Measurements from ENCODE around the gene USP22. TPM values are rescaled to one million over a fixed set of nuclear protein-coding genes. Genes with fewer than 3 reads are reported as not detected.

Gene USP22
- total RNA-seq, 1 donor from 2014 or later: 147 TPM

- H3K4me1 Mint-ChIP-seq (ENCODE audit: low read depth): peaks cover 42% of the 10 kb centered on the region
- H3K36me3 Mint-ChIP-seq (ENCODE audit: low read depth): peaks cover 42% of the 10 kb centered on the region
- no peak for DNase-seq (ENCODE audit: low spot score)
- peak overlapping the region; percentile 81 for H3K27ac Mint-ChIP-seq
- H3K27me3 Mint-ChIP-seq (ENCODE audit: low read depth): no peaks in the 10 kb centered on the region
- H3K9me3 Mint-ChIP-seq: no peaks in the 10 kb centered on the region
- H3K4me3 Mint-ChIP-seq (ENCODE audit: low read depth): peak overlapping the region; percentile 100
- intact Hi-C loops (cut with micrococcal nuclease): no loop called here
These were observed 2.8 kb downstream of the USP22 start for GRCh38 chr17:21039839-21040575.

GRCh38 chr17:21037117-21037803 is 5.6 kb downstream of the USP22 start:
- intact Hi-C loops (cut with micrococcal nuclease): no loop called here
- peaks cover 51% of the 10 kb centered on the region for H3K4me1 Mint-ChIP-seq (ENCODE audit: low read depth)
- no peak overlapping the region for H3K4me3 Mint-ChIP-seq (ENCODE audit: low read depth)
- no peaks in the 10 kb centered on the region for H3K9me3 Mint-ChIP-seq
- H3K36me3 Mint-ChIP-seq (ENCODE audit: low read depth): peaks cover 56% of the 10 kb centered on the region
- H3K27ac Mint-ChIP-seq: no peak overlapping the region
- no peak for DNase-seq (ENCODE audit: low spot score)
- no peaks in the 10 kb centered on the region for H3K27me3 Mint-ChIP-seq (ENCODE audit: low read depth)

GRCh38 chr17:21036361-21036881 is 6.4 kb downstream of the USP22 start:
- peaks cover 56% of the 10 kb centered on the region for H3K4me1 Mint-ChIP-seq (ENCODE audit: low read depth)
- peak overlapping the region; percentile 56 for H3K27ac Mint-ChIP-seq
- DNase-seq (ENCODE audit: low spot score): no peak
- no peaks in the 10 kb centered on the region for H3K27me3 Mint-ChIP-seq (ENCODE audit: low read depth)
- peaks cover 53% of the 10 kb centered on the region for H3K36me3 Mint-ChIP-seq (ENCODE audit: low read depth)
- peak overlapping the region; percentile 38 for H3K4me3 Mint-ChIP-seq (ENCODE audit: low read depth)
- no peaks in the 10 kb centered on the region for H3K9me3 Mint-ChIP-seq
- intact Hi-C loops (cut with micrococcal nuclease): no loop called here

DNA sequence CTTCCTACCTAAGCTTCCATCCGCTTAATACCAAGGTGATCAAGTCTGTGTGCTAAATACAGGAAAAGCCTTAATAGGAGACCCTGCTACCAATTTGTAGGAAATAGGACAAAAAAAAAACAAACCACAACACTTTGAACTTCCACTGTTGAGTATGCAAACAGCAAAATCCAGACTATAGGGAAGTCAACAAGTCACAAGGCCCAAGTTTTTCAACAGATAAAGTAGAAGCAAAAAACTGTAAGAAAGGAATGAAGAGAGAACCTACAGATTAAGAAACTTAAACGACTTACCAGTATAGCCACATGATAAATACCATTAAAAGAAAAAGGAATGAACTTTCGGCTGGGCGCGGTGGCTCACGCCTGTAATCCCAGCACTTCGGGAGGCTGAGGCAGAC is 7.4 kb downstream of the USP22 start:
- Mint-ChIP-seq H3K36me3 (ENCODE audit: low read depth) (peaks cover 48% of the 10 kb centered on the region), H3K27ac (peak overlapping the region; percentile 91), H3K4me1 (ENCODE audit: low read depth) (peaks cover 59% of the 10 kb centered on the region), H3K27me3 (ENCODE audit: low read depth) (no peaks in the 10 kb centered on the region), H3K9me3 (no peaks in the 10 kb centered on the region), H3K4me3 (ENCODE audit: low read depth) (peak overlapping the region; percentile 83)
- no peak for DNase-seq (ENCODE audit: low spot score)
- intact Hi-C loops (cut with micrococcal nuclease): no loop called here

DNA sequence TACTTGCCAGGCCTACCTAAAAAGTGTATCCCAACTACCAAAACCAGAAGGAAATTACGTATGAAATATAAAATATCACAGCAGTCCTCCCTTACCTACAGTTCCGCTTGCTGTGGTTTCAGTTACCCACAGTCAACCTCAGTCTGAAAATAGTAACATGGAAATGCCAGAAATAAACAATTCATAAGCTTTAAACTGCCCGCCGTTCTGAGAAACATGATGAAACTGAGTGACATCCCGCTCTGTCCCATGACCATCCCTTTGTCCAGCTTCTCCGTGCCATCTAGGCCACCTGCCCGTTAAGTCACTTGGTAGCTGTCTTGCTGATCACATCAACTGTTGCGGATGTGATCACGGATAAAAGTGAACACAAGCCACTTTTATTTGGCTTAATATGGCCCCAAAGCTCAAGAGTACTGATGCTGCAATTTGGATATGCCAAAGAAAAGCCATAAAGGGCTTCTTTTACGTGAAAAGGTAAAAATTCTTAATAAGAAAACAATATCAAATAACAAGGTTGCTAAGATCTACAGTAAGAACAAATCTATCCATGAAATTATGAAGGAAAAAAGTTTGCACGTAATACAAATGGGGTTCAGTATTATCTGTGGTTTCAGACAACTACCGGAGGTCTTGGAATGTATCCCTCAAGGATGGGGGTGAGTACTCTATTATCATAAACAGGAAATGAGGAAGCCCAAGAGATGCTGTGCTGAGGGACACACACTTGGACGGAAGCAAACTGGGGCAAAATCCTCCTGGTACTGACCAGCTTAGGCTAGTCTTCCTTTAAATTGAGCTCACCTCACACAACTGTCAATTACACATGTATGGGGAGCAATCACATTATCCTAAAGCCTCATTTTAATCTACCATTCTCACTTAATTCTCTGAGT is 8.2 kb downstream of the USP22 start:
- H3K4me1 Mint-ChIP-seq (ENCODE audit: low read depth): peaks cover 63% of the 10 kb centered on the region
- peak overlapping the region; percentile 91 for H3K27ac Mint-ChIP-seq
- intact Hi-C loops (cut with micrococcal nuclease): loop anchor here (1.0 kb wide), 1 partner anchor 9 kb away; the partner anchor contains the start of gene USP22
- H3K27me3 Mint-ChIP-seq (ENCODE audit: low read depth): no peaks in the 10 kb centered on the region
- H3K4me3 Mint-ChIP-seq (ENCODE audit: low read depth): peak overlapping the region; percentile 83
- H3K36me3 Mint-ChIP-seq (ENCODE audit: low read depth): peaks cover 50% of the 10 kb centered on the region
- H3K9me3 Mint-ChIP-seq: no peaks in the 10 kb centered on the region
- DNase-seq (ENCODE audit: low spot score): peak; percentile 43

GRCh38 chr17:21033350-21033749 is 9.5 kb downstream of the USP22 start:
- H3K27ac Mint-ChIP-seq: peak overlapping the region; percentile 73
- H3K4me1 Mint-ChIP-seq (ENCODE audit: low read depth): peaks cover 74% of the 10 kb centered on the region
- intact Hi-C loops (cut with micrococcal nuclease): no loop called here
- no peaks in the 10 kb centered on the region for H3K9me3 Mint-ChIP-seq
- no peaks in the 10 kb centered on the region for H3K27me3 Mint-ChIP-seq (ENCODE audit: low read depth)
- H3K4me3 Mint-ChIP-seq (ENCODE audit: low read depth): peak overlapping the region; percentile 65
- H3K36me3 Mint-ChIP-seq (ENCODE audit: low read depth): peaks cover 59% of the 10 kb centered on the region
- DNase-seq (ENCODE audit: low spot score): no peak

DNA sequence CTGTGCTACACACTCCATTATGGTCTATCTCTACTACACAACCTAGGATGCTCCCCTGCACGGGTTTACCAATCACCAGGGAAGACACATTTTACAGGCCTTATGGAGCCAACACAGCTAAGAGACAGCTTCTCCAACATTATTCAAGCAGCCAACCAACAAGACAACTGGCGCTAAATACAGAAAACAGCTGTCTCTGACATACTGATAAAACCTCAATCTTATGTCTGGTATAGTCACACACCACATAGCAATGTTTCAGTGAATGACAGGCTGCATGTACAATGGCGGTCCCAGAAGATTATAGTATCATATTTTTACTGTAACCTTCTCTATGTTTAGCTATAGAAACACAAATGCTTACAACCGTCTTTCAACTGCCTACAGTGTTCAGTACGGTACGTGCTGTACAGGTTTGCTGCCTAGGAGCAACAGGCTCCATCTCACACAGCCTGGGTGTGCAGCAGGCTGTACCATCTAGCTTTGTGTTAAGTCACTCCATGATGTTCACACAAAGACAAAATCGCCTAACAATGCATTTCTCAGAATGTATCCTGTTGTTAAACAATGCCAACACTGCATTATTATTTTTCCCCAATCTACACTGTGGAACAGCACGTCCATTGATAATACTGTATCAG is 10.9 kb downstream of the USP22 start:
- intact Hi-C loops (cut with micrococcal nuclease): no loop called here
- peaks cover 62% of the 10 kb centered on the region for H3K36me3 Mint-ChIP-seq (ENCODE audit: low read depth)
- H3K27me3 Mint-ChIP-seq (ENCODE audit: low read depth): no peaks in the 10 kb centered on the region
- H3K9me3 Mint-ChIP-seq: no peaks in the 10 kb centered on the region
- no peak for DNase-seq (ENCODE audit: low spot score)
- no peak overlapping the region for H3K4me3 Mint-ChIP-seq (ENCODE audit: low read depth)
- peaks cover 68% of the 10 kb centered on the region for H3K4me1 Mint-ChIP-seq (ENCODE audit: low read depth)
- no peak overlapping the region for H3K27ac Mint-ChIP-seq

- no peak overlapping the region for H3K4me3 Mint-ChIP-seq (ENCODE audit: low read depth)
- peaks cover 59% of the 10 kb centered on the region for H3K4me1 Mint-ChIP-seq (ENCODE audit: low read depth)
- H3K27me3 Mint-ChIP-seq (ENCODE audit: low read depth): no peaks in the 10 kb centered on the region
- DNase-seq (ENCODE audit: low spot score): no peak
- no peaks in the 10 kb centered on the region for H3K9me3 Mint-ChIP-seq
- H3K36me3 Mint-ChIP-seq (ENCODE audit: low read depth): peaks cover 59% of the 10 kb centered on the region
- intact Hi-C loops (cut with micrococcal nuclease): no loop called here
- H3K27ac Mint-ChIP-seq: no peak overlapping the region
These were observed 12.4 kb downstream of the USP22 start for GRCh38 chr17:21030375-21030774.

DNA sequence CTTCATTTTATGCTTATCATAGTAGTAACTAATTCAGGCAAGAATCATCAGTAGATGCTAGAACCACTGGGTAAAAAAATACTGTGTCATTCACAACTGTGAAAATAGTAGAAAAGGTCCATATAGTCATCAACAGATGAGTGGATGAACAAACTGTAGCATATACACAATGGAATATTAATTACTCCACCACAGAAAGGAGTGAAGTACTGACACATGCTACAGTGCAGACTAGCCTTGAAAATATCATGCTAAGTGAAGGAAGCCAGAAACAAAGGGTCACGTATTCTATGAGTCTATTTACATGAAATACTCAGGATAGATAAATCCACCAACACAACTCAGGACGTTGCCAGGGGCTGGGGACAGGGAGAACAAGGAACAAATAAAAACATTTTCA is 13.3 kb downstream of the USP22 start:
- H3K9me3 Mint-ChIP-seq: no peaks in the 10 kb centered on the region
- H3K4me1 Mint-ChIP-seq (ENCODE audit: low read depth): peaks cover 56% of the 10 kb centered on the region
- intact Hi-C loops (cut with micrococcal nuclease): no loop called here
- DNase-seq (ENCODE audit: low spot score): no peak
- H3K27me3 Mint-ChIP-seq (ENCODE audit: low read depth): no peaks in the 10 kb centered on the region
- H3K4me3 Mint-ChIP-seq (ENCODE audit: low read depth): no peak overlapping the region
- H3K27ac Mint-ChIP-seq: peak overlapping the region; percentile 65
- H3K36me3 Mint-ChIP-seq (ENCODE audit: low read depth): peaks cover 65% of the 10 kb centered on the region

- no peaks in the 10 kb centered on the region for H3K9me3 Mint-ChIP-seq
- H3K4me3 Mint-ChIP-seq (ENCODE audit: low read depth): no peak overlapping the region
- H3K4me1 Mint-ChIP-seq (ENCODE audit: low read depth): peaks cover 56% of the 10 kb centered on the region
- no peaks in the 10 kb centered on the region for H3K27me3 Mint-ChIP-seq (ENCODE audit: low read depth)
- peak overlapping the region; percentile 65 for H3K27ac Mint-ChIP-seq
- H3K36me3 Mint-ChIP-seq (ENCODE audit: low read depth): peaks cover 65% of the 10 kb centered on the region
- intact Hi-C loops (cut with micrococcal nuclease): no loop called here
- DNase-seq (ENCODE audit: low spot score): no peak
These were observed 13.8 kb downstream of the USP22 start for GRCh38 chr17:21029036-21029435.

- DNase-seq (ENCODE audit: low spot score): no peak
- peaks cover 55% of the 10 kb centered on the region for H3K4me1 Mint-ChIP-seq (ENCODE audit: low read depth)
- H3K27ac Mint-ChIP-seq: no peak overlapping the region
- H3K4me3 Mint-ChIP-seq (ENCODE audit: low read depth): no peak overlapping the region
- H3K27me3 Mint-ChIP-seq (ENCODE audit: low read depth): no peaks in the 10 kb centered on the region
- peaks cover 65% of the 10 kb centered on the region for H3K36me3 Mint-ChIP-seq (ENCODE audit: low read depth)
- no peaks in the 10 kb centered on the region for H3K9me3 Mint-ChIP-seq
- intact Hi-C loops (cut with micrococcal nuclease): no loop called here
These were observed 14.6 kb downstream of the USP22 start for GRCh38 chr17:21028192-21028591.

GRCh38 chr17:21027031-21027430 is 15.8 kb downstream of the USP22 start:
- H3K4me3 Mint-ChIP-seq (ENCODE audit: low read depth): no peak overlapping the region
- no peak for DNase-seq (ENCODE audit: low spot score)
- H3K4me1 Mint-ChIP-seq (ENCODE audit: low read depth): peaks cover 53% of the 10 kb centered on the region
- no peaks in the 10 kb centered on the region for H3K9me3 Mint-ChIP-seq
- intact Hi-C loops (cut with micrococcal nuclease): no loop called here
- H3K36me3 Mint-ChIP-seq (ENCODE audit: low read depth): peaks cover 66% of the 10 kb centered on the region
- H3K27ac Mint-ChIP-seq: no peak overlapping the region
- H3K27me3 Mint-ChIP-seq (ENCODE audit: low read depth): no peaks in the 10 kb centered on the region

All from activated T-helper 2 cell treated with anti-CD3 and anti-CD28 coated beads, Interferon-gamma antibody, Interleukin-2, Interleukin-4, amounts not matched to agents 10 μg/mL and 5 μg/mL and 100 μg/mL, durations not matched to agents 14 hours and 24 hours and 36 hours (primary cell).